ENCODE measurements around the gene POLR2J.

POLR2J gene

GRCh38 chr7:102449136-102449535, 29.6 kb downstream of the POLR2J start:
- DNase-seq (ENCODE audit: low spot score in 2 of 2) = no peak
- Histone ChIP-seq H3K9me3 (no peaks in the 10 kb centered on the region), H3K36me3 (replicated peaks) (peaks cover 7% of the 10 kb centered on the region; the same call in 1 of the 2 replicates), H3K27me3 (ENCODE audit: low read depth) (no peaks in the 10 kb centered on the region), H3K4me1 (no peaks in the 10 kb centered on the region), H3K4me3 (no peak overlapping the region)
- in situ Hi-C loops (cut with MboI; ENCODE audit: low sequenced_read_pairs) = no loop called here

GRCh38 chr7:102447311-102447710, 31.4 kb downstream of the POLR2J start:
- no peak overlapping the region for H3K4me3 ChIP-seq
- DNase-seq (ENCODE audit: low spot score in 2 of 2) = no peak
- in situ Hi-C loops (cut with MboI; ENCODE audit: low sequenced_read_pairs) = no loop called here
- H3K27me3 ChIP-seq (ENCODE audit: low read depth) = no peaks in the 10 kb centered on the region
- H3K9me3 ChIP-seq = no peaks in the 10 kb centered on the region
- H3K36me3 ChIP-seq (replicated peaks) = peaks cover 7% of the 10 kb centered on the region; the same call in 1 of the 2 replicates
- H3K4me1 ChIP-seq = no peaks in the 10 kb centered on the region

- H3K27me3 ChIP-seq (ENCODE audit: low read depth) = no peaks in the 10 kb centered on the region
- in situ Hi-C loops (cut with MboI; ENCODE audit: low sequenced_read_pairs) = no loop called here
- H3K4me3 ChIP-seq = no peak overlapping the region
- no peaks in the 10 kb centered on the region for H3K9me3 ChIP-seq
- peaks cover 12% of the 10 kb centered on the region for H3K36me3 ChIP-seq (replicated peaks)
- peaks cover 4% of the 10 kb centered on the region for H3K4me1 ChIP-seq
- no peak for DNase-seq (ENCODE audit: low spot score in 2 of 2)
Measured at GRCh38 chr7:102446387-102447156, 32.1 kb downstream of the POLR2J start.

- in situ Hi-C loops (cut with MboI; ENCODE audit: low sequenced_read_pairs) = no loop called here
- DNase-seq (ENCODE audit: low spot score in 2 of 2) = no peak
- H3K27me3 ChIP-seq (ENCODE audit: low read depth) = no peaks in the 10 kb centered on the region
- H3K4me3 ChIP-seq = no peak overlapping the region
- peaks cover 12% of the 10 kb centered on the region for H3K36me3 ChIP-seq (replicated peaks)
- H3K9me3 ChIP-seq = no peaks in the 10 kb centered on the region
- peaks cover 5% of the 10 kb centered on the region for H3K4me1 ChIP-seq
Measured at GRCh38 chr7:102445674-102446071, 33.0 kb downstream of the POLR2J start.

- DNase-seq (ENCODE audit: low spot score in 2 of 2) = no peak
- Histone ChIP-seq H3K9me3 (no peaks in the 10 kb centered on the region), H3K4me1 (peaks cover 7% of the 10 kb centered on the region), H3K4me3 (no peak overlapping the region), H3K36me3 (replicated peaks) (peaks cover 15% of the 10 kb centered on the region), H3K27me3 (ENCODE audit: low read depth) (no peaks in the 10 kb centered on the region)
- in situ Hi-C loops (cut with MboI; ENCODE audit: low sequenced_read_pairs) = no loop called here
Measured at GRCh38 chr7:102444961-102445673, 33.6 kb downstream of the POLR2J start.

GRCh38 chr7:102439963-102440795, 38.5 kb downstream of the POLR2J start:
- peaks cover 12% of the 10 kb centered on the region for H3K36me3 ChIP-seq (replicated peaks)
- no peaks in the 10 kb centered on the region for H3K27me3 ChIP-seq (ENCODE audit: low read depth)
- in situ Hi-C loops (cut with MboI; ENCODE audit: low sequenced_read_pairs) = no loop called here
- H3K4me3 ChIP-seq = no peak overlapping the region
- H3K4me1 ChIP-seq = peaks cover 11% of the 10 kb centered on the region
- DNase-seq (ENCODE audit: low spot score in 2 of 2) = peak in 1 of 2 experiments; percentile 63
- H3K9me3 ChIP-seq = no peaks in the 10 kb centered on the region

GRCh38 chr7:102436118-102436517, 42.6 kb downstream of the POLR2J start:
- Histone ChIP-seq H3K36me3 (replicated peaks) (peaks cover 8% of the 10 kb centered on the region; the same call in 1 of the 2 replicates), H3K4me1 (peaks cover 17% of the 10 kb centered on the region; the same call in 1 of the 2 replicates), H3K4me3 (no peak overlapping the region), H3K9me3 (no peaks in the 10 kb centered on the region), H3K27me3 (ENCODE audit: low read depth) (no peaks in the 10 kb centered on the region)
- no peak for DNase-seq (ENCODE audit: low spot score in 2 of 2)
- in situ Hi-C loops (cut with MboI; ENCODE audit: low sequenced_read_pairs) = no loop called here

- in situ Hi-C loops (cut with MboI; ENCODE audit: low sequenced_read_pairs) = no loop called here
- no peak for DNase-seq (ENCODE audit: low spot score in 2 of 2)
- Histone ChIP-seq H3K4me1 (peaks cover 10% of the 10 kb centered on the region; the same call in 1 of the 2 replicates), H3K27me3 (ENCODE audit: low read depth) (no peaks in the 10 kb centered on the region), H3K36me3 (replicated peaks) (peaks cover 3% of the 10 kb centered on the region; the same call in 1 of the 2 replicates), H3K4me3 (peak overlapping the region; percentile 72), H3K9me3 (no peaks in the 10 kb centered on the region)
Measured at GRCh38 chr7:102434039-102434486, 44.7 kb downstream of the POLR2J start.

GRCh38 chr7:102433219-102434038, 45.3 kb downstream of the POLR2J start, which contains the start of gene ORAI2:
Gene ORAI2, plus strand, starts transcription at chr7:102433575. Its CDS starts 5,382 bp downstream, at chr7:102438957.
- H3K27me3 ChIP-seq (ENCODE audit: low read depth) = no peaks in the 10 kb centered on the region
- in situ Hi-C loops (cut with MboI; ENCODE audit: low sequenced_read_pairs) = no loop called here
- peak; percentile 63 to 88 for DNase-seq (ENCODE audit: low spot score in 2 of 2)
- peaks cover 10% of the 10 kb centered on the region; the same call in 1 of the 2 replicates for H3K4me1 ChIP-seq
- H3K9me3 ChIP-seq = no peaks in the 10 kb centered on the region
- H3K36me3 ChIP-seq (replicated peaks) = no peaks in the 10 kb centered on the region
- peak within 1 kb of the TSS; percentile 72 for H3K4me3 ChIP-seq

GRCh38 chr7:102432442-102433218, 46.1 kb downstream of the POLR2J start:
- Histone ChIP-seq H3K4me1 (peaks cover 10% of the 10 kb centered on the region; the same call in 1 of the 2 replicates), H3K36me3 (replicated peaks) (no peaks in the 10 kb centered on the region), H3K27me3 (ENCODE audit: low read depth) (no peaks in the 10 kb centered on the region), H3K9me3 (no peaks in the 10 kb centered on the region), H3K4me3 (peak overlapping the region; percentile 36)
- DNase-seq (ENCODE audit: low spot score in 2 of 2) = no peak
- in situ Hi-C loops (cut with MboI; ENCODE audit: low sequenced_read_pairs) = no loop called here

GRCh38 chr7:102431617-102432298, 47.0 kb downstream of the POLR2J start:
- Histone ChIP-seq H3K9me3 (no peaks in the 10 kb centered on the region), H3K36me3 (replicated peaks) (no peaks in the 10 kb centered on the region; the same call in 1 of the 2 replicates), H3K27me3 (ENCODE audit: low read depth) (no peaks in the 10 kb centered on the region), H3K4me3 (no peak overlapping the region), H3K4me1 (peaks cover 10% of the 10 kb centered on the region; the same call in 1 of the 2 replicates)
- peak; percentile 11 to 35 for DNase-seq (ENCODE audit: low spot score in 2 of 2)
- in situ Hi-C loops (cut with MboI; ENCODE audit: low sequenced_read_pairs) = no loop called here

Data from HAP-1 (cell line).